IPS-NIHi11 (cell line): ENCODE results near the gene TSPYL1.

Source experiments
- DNase-seq: peaks from one replicate; pipeline ENCODE4 v3.0.0; 2012; ENCODE audit warnings: mixed read lengths, low spot score

TSPYL1 gene

DNA sequence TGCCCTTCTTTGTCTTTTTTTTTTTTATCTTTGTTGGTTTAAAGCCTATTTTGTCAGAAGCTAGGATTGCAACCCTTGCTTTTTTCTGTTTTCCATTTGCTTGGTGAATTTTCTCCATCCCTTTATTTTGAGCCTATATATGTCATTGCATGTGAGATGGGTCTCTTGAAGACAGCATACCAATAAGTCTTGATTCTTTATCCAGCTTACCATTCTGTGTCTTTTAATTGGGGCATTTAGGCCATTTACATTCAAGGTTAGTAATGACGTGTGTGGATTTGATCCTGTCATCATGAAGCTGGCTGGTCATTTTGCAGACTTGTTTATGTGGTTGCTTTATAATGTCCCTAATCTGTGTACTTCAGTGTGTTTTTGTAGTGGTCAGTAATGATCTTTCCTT is 16.4 kb downstream of the TSPYL1 start:
- no peak for DNase-seq

GRCh38 chr6:116258520-116258919 is 21.2 kb downstream of the TSPYL1 start:
- DNase-seq: no peak

- no peak for DNase-seq
These were observed 23.0 kb downstream of the TSPYL1 start for GRCh38 chr6:116256694-116257093.

- DNase-seq: no peak
These were observed 24.4 kb downstream of the TSPYL1 start for GRCh38 chr6:116255246-116255800.

GRCh38 chr6:116254297-116255056 is 25.3 kb downstream of the TSPYL1 start:
- no peak for DNase-seq

DNA sequence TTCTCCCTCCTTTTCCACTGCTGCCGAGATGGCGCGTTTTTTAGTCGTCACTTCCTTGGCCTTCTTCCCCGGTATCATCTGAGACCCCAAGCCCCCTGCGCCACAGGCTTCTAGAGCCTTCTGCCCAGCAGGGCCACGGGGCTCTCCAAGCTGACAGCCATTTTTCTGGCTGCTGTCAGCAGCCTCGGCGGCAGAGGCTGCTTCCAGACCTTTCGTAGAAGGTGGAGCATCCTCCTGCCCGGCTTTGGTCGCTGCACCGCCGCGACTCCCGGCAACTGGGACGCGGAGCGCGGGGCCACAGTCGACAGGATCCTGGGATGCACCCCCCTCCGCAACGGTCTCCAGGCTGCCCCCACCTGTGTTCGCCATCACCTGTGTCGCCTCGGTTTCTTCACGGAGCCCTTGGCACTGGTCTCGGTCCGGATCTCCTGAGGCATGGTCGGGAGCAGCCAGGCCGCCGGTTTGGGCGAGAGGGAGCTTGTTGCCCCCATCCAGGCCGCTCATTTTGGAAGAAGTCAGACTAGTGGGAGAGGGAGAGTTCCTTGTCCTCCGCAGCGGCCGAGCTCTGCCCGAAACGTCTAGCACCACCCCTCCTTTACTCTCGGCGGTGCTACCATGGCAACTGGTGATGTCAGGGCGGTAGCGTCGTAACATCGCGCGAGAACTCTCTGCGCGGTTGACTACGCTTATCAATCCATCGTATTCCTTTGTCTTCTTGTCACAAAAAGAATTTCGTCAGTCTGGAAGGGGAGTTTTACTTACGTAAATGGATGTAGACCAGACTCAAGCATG is 26.0 kb downstream of the TSPYL1 start, which contains the start of gene TSPYL4:
TSPYL4 (minus strand) TSS at position 571 of the 792 bp plus-strand sequence; CDS start at position 504, 67 bp downstream.
- DNase-seq: peak; percentile 95

- no peak for DNase-seq
These were observed 26.6 kb downstream of the TSPYL1 start for GRCh38 chr6:116253188-116253504.

- DNase-seq: no peak
These were observed 28.0 kb downstream of the TSPYL1 start for GRCh38 chr6:116251568-116252384.

DNA sequence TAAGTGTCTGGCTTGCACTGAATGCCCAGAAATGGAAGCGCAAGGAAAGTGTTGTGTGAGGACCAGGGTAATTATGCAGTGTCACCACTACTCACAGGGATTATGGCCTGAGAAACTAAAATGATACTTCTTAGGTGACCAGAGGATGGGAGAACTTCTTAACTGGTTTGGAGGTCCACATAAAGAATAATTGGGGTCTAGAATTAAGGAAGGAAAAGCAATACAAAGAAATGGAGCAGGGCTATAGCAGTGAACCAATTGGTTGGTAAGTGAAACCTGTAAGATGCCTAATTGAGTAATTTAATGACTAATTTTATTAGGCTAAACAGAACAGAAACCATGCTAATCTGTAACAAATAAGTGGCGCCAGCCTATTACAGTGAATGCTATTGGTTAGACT is 31.2 kb downstream of the TSPYL1 start:
- no peak for DNase-seq

DNA sequence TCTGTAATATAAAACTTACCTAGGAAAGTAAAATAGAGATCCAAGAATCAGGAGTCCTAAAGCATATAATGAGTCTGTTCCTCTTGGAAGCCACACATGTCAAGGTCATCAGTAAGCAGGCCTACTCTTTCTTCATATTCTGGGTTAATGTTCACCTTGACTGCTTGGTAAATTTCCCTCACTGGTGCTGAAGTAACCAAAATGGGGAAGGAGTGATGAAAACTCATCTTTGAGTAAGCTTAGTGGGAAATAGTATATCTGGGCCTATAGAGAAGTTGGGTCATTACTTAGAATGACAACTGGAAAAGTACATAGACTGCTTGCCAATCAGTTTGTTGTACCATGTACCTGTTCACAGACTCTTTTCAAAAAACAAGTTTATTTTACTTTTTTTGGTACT is 32.4 kb downstream of the TSPYL1 start:
- no peak for DNase-seq

DNA sequence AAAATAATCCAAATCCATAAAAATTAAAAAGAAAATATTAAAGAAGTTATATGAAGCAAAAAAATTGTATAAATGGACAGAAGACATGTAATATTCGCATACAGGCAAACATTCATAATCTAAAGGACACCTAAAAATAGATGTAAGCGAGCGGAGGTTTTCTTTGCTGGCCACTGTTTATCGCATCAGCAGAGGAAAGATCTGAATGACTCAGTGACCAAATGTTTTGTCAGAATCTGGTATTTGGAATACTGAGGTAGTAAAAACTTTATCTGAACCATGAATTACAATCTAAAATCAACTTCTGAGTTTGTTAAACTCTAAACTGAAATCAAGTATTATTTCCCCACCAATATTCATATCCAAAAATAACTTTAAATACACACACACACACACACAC is 33.6 kb downstream of the TSPYL1 start:
- no peak for DNase-seq

DNA sequence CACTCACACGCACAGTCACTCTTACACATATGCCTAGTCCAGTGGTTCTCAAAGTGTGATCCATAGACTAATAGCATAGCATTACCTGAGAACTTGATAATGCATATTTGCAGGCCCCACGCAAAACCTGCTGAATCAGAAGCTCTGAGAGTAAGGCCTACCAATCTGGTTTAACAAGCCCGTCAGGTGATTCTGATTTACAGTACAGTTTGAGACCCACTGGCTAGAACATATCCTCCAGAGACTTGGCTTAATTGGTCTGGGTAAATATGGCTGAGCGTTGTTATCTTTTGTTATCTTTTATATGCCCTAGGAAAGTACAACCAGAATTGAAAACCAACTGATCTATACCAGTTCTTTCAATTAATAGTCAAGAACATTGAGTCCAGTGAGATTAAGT is 35.4 kb downstream of the TSPYL1 start:
- no peak for DNase-seq

- no peak for DNase-seq
These were observed 39.9 kb downstream of the TSPYL1 start for GRCh38 chr6:116239856-116240255.

GRCh38 chr6:116239256-116239655 is 40.5 kb downstream of the TSPYL1 start:
- DNase-seq: no peak

DNA sequence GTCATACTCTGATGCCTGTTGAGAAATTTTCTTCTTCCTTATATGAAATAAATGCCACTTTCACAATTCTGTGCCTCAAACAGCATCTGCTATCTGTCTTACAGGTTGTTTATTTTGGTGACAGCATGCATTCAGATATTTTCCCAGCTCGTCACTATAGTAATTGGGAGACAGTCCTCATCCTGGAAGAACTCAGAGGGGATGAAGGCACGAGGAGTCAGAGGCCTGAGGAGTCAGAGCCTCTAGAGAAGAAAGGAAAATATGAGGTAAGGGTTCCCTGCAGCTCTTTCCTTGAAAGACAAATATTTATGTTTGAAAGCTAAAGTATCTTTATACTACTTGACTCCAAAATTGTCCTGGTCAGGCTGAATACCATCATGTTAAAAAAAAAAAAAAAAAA is 41.6 kb downstream of the TSPYL1 start:
- no peak for DNase-seq

DNA sequence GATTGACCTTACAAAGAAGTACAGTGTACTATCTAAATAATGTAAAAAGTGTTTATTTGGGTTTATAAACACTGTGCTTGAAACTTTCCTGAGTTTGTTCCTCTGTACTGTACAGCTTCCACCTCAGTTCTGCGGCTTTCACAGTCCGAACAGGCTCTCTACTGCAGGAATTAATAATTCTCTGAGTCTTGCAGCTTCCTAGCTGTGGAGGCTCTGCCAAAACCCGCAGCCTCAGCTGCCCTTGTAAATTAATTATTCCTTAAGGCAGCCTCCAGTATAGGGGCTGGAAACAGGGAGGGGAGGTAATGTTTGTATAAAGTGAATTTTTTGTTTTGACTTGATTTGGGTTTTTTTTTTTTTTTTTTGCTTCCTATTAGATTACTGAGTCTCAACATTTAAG is 45.0 kb downstream of the TSPYL1 start:
- DNase-seq: no peak

- peak; percentile 87 for DNase-seq
These were observed 50.3 kb downstream of the TSPYL1 start for GRCh38 chr6:116229287-116229913.
